ENCODE measurements around the gene SLU7. TPM values are rescaled to one million over a fixed set of nuclear protein-coding genes. Genes with fewer than 3 reads are reported as not detected.

The SLU7 gene
- total and polyA plus RNA-seq, 2 of the 4 experiments (the other 2 are of a cell fraction), result 15.9 to 34.2 TPM

- H3K27ac ChIP-seq (ENCODE audit: insufficient read depth, low read length), result no peak overlapping the region
- TF ChIP-seq CTCF (conservative IDR thresholded peaks at IDR 0.05; ENCODE audit: low read depth, low read length), result no peak
- no peak for TF ChIP-seq MAZ (IDR thresholded peaks at IDR 0.05; ENCODE audit: borderline replicate concordance, low read depth, low read length)
- TF ChIP-seq RFX5 (IDR thresholded peaks at IDR 0.05; ENCODE audit: low read depth, low read length), result no peak
- TF ChIP-seq POLR2A (IDR thresholded peaks at IDR 0.05; ENCODE audit: low read depth, low read length), result no peak
- no peak for TF ChIP-seq RAD21 (IDR thresholded peaks at IDR 0.05; ENCODE audit: low read length)
- TF ChIP-seq NFE2L2 (IDR thresholded peaks at IDR 0.05; ENCODE audit: low read depth, low read length), result no peak
- no peak for TF ChIP-seq ELK1 (IDR thresholded peaks at IDR 0.05; ENCODE audit: borderline replicate concordance, low read depth, low read length)
- no peak for TF ChIP-seq MXI1 (IDR thresholded peaks at IDR 0.05; ENCODE audit: borderline replicate concordance, low read depth, low read length)
- no peak for TF ChIP-seq MAFK (IDR thresholded peaks at IDR 0.05; ENCODE audit: low read depth, low read length)
- no peak for TF ChIP-seq USF2 (IDR thresholded peaks at IDR 0.05; ENCODE audit: low read depth, low read length)
- no peak for TF ChIP-seq RCOR1 (IDR thresholded peaks at IDR 0.05; ENCODE audit: insufficient replicate concordance, low read length)
- no peak for TF ChIP-seq BHLHE40 (IDR thresholded peaks at IDR 0.05; ENCODE audit: low read depth, low read length)
- no peaks in the 10 kb centered on the region for H3K9me1 ChIP-seq (ENCODE audit: insufficient read depth, low read length)
- H3K14ac ChIP-seq (replicated peaks; ENCODE audit: low read depth, low read length), result no peak overlapping the region
- ChIA-PET CTCF (interaction anchor here (1.8 to 2.0 kb wide), 2 partner anchors 11 to 14 kb away, joined by 4 to 8 read pairs; no protein-coding TSS in a partner anchor), POLR2A (ENCODE audit: unreplicated experiment) (no interaction called here)
- H2AFZ ChIP-seq (replicated peaks; ENCODE audit: low read length, poor library complexity), result no peak overlapping the region
- H2BK15ac ChIP-seq (ENCODE audit: low read depth, low read length), result no peak overlapping the region
- H3K79me1 ChIP-seq (ENCODE audit: low read depth in 1 of 2, low read length in 2 of 2), result no peaks in the 10 kb centered on the region
- no peak overlapping the region for H2BK5ac ChIP-seq (ENCODE audit: low read depth, low read length, poor library complexity, severe bottlenecking)
- H3K36me3 ChIP-seq (ENCODE audit: control insufficient read depth, insufficient read depth, low read length), result no peaks in the 10 kb centered on the region
- intact Hi-C loops (cut with micrococcal nuclease), result no loop called here
- H3K9me3 ChIP-seq (ENCODE audit: control insufficient read depth, insufficient read depth, low read length), result no peaks in the 10 kb centered on the region
- H3K9ac ChIP-seq (ENCODE audit: low read depth, low read length), result no peak overlapping the region
- H3K4me1 ChIP-seq (ENCODE audit: control insufficient read depth, insufficient read depth, low read length), result no peaks in the 10 kb centered on the region
- in situ Hi-C loops (cut with MboI; ENCODE audit: low sequenced_read_pairs), result no loop called here
- H2AK5ac ChIP-seq (ENCODE audit: low read depth, low read length), result no peak overlapping the region
- H3K4me3 ChIP-seq (ENCODE audit: insufficient read depth, low read depth, low read length), result no peak overlapping the region
- no peak overlapping the region for H3K18ac ChIP-seq (ENCODE audit: low read depth, low read length)
- no peak overlapping the region for H3K56ac ChIP-seq (ENCODE audit: extremely low read depth, insufficient read depth, low read length)
- H4K8ac ChIP-seq (ENCODE audit: low read depth in 2 of 2, low read length in 2 of 2), result no peak overlapping the region
- H3K4ac ChIP-seq (ENCODE audit: low read depth, low read length), result no peak overlapping the region
- dilution Hi-C loops (cut with HindIII; ENCODE audit: low sequenced_read_pairs, unreplicated experiment), result no loop called here
- no peaks in the 10 kb centered on the region for H4K20me1 ChIP-seq (ENCODE audit: insufficient read depth, low read length)
- no peak overlapping the region for H3K4me2 ChIP-seq (ENCODE audit: low read depth, low read length)
- peaks cover 15% of the 10 kb centered on the region for H3K27me3 ChIP-seq (ENCODE audit: control insufficient read depth, insufficient read depth, low read length)
- no peak overlapping the region for H4K91ac ChIP-seq (ENCODE audit: insufficient read depth, low read depth, low read length)
- no peak for DNase-seq
- no peak overlapping the region for H2AK9ac ChIP-seq (replicated peaks; ENCODE audit: low read depth, low read length, poor library complexity)
- H3K23ac ChIP-seq (ENCODE audit: low read depth, low read length), result no peak overlapping the region
- no peak for ATAC-seq (ENCODE audit: low read depth)
- WGBS, 2 experiments (ENCODE audit: extremely low coverage in 2 of 2, insufficient read length in 1 of 2), result 51% methylated on average over 3 of the region's 6 CpGs; no CpG with 5 or more reads in 1 of the 2 experiments
- no peak overlapping the region for H2BK20ac ChIP-seq (ENCODE audit: low read depth, low read length)
- BruUV-seq (replicated peaks), result no TSS peak
- H4K5ac ChIP-seq (ENCODE audit: low read depth, low read length), result no peak overlapping the region
- no peak overlapping the region for H2BK120ac ChIP-seq (ENCODE audit: low read depth, low read length)
Measured at GRCh38 chr5:160452795-160453194, 33.9 kb upstream of the SLU7 start.

Data from IMR-90 (cell line).